ENCODE results near the gene TMEM95.

- TF ChIP-seq EP300 (IDR thresholded peaks at IDR 0.05; ENCODE audit: borderline replicate concordance in 1 of 2, low read depth in 2 of 2, low read length in 2 of 2) (no peak), SIN3A (conservative IDR thresholded peaks at IDR 0.05 in 1 of 2, IDR thresholded peaks at IDR 0.05 in 1 of 2; ENCODE audit: low read depth in 1 of 2, low read length in 2 of 2) (no peak), POLR2A (IDR thresholded peaks at IDR 0.05; ENCODE audit: control extremely low read depth in 1 of 2, low read depth in 2 of 2, low read length in 2 of 2) (no peak), RXRA (IDR thresholded peaks at IDR 0.05; ENCODE audit: insufficient read depth, low read depth, low read length) (no peak), RFX5 (IDR thresholded peaks at IDR 0.05; ENCODE audit: borderline replicate concordance, low read depth, low read length) (no peak), USF2 (IDR thresholded peaks at IDR 0.05; ENCODE audit: low read length) (no peak), CHD1 (IDR thresholded peaks at IDR 0.05; ENCODE audit: low read depth, low read length) (no peak), KDM5A (IDR thresholded peaks at IDR 0.05; ENCODE audit: low read length) (no peak), PHF8 (conservative IDR thresholded peaks at IDR 0.05; ENCODE audit: low read depth, low read length) (no peak)
- TF ChIP-seq, protein P1, sequence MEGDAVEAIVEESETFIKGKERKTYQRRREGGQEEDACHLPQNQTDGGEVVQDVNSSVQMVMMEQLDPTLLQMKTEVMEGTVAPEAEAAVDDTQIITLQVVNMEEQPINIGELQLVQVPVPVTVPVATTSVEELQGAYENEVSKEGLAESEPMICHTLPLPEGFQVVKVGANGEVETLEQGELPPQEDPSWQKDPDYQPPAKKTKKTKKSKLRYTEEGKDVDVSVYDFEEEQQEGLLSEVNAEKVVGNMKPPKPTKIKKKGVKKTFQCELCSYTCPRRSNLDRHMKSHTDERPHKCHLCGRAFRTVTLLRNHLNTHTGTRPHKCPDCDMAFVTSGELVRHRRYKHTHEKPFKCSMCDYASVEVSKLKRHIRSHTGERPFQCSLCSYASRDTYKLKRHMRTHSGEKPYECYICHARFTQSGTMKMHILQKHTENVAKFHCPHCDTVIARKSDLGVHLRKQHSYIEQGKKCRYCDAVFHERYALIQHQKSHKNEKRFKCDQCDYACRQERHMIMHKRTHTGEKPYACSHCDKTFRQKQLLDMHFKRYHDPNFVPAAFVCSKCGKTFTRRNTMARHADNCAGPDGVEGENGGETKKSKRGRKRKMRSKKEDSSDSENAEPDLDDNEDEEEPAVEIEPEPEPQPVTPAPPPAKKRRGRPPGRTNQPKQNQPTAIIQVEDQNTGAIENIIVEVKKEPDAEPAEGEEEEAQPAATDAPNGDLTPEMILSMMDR (IDR thresholded peaks at IDR 0.05; ENCODE audit: control extremely low read depth in 1 of 3, insufficient read depth in 1 of 3, low read depth in 1 of 3, low read length in 3 of 3): no peak
- TF ChIP-seq, protein P2, sequence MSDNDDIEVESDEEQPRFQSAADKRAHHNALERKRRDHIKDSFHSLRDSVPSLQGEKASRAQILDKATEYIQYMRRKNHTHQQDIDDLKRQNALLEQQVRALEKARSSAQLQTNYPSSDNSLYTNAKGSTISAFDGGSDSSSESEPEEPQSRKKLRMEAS (IDR thresholded peaks at IDR 0.05): no peak
Measured at GRCh38 chr17:7367083-7367482, 12.1 kb downstream of the TMEM95 start.

Data from H1 (cell line).